ENCODE measurements around the gene INSC. TPM values are rescaled to one million over a fixed set of nuclear protein-coding genes. Genes with fewer than 3 reads are reported as not detected.

Gene INSC
- total RNA-seq, 1 experiment from 2014 or later: 1.0 TPM

GRCh38 chr11:15145615-15146014 lies 30.9 kb downstream of the INSC start:
- Histone ChIP-seq H3K36me3 (ENCODE audit: insufficient read depth, low read length, poor library complexity, severe bottlenecking) (no peaks in the 10 kb centered on the region), H3K4me1 (ENCODE audit: insufficient read depth, low read length, poor library complexity, severe bottlenecking) (no peaks in the 10 kb centered on the region), H3K9me3 (ENCODE audit: low read depth, low read length, poor library complexity, severe bottlenecking) (no peaks in the 10 kb centered on the region), H3K27ac (ENCODE audit: low read depth, low read length, poor library complexity, severe bottlenecking) (no peak overlapping the region), H3K27me3 (replicated peaks; ENCODE audit: insufficient read depth, low read depth, low read length, poor library complexity) (no peaks in the 10 kb centered on the region), H3K4me3 (ENCODE audit: low read depth, low read length, poor library complexity, severe bottlenecking) (no peak overlapping the region)
- CTCF ChIA-PET: no interaction called here
- no TSS peak for BruUV-seq (replicated peaks)
- no peak for TF ChIP-seq EZH2 (IDR thresholded peaks at IDR 0.05; ENCODE audit: borderline replicate concordance, low read depth, low read length, poor library complexity, severe bottlenecking)
- no peak for TF ChIP-seq CTCF (conservative IDR thresholded peaks at IDR 0.05; ENCODE audit: low read depth, low read length)
- intact Hi-C loops (cut with micrococcal nuclease; ENCODE audit: unreplicated experiment): no loop called here
- POLR2A ChIA-PET (ENCODE audit: low non-redundant PET): no interaction called here
- DNase-seq (ENCODE audit: low spot score): no peak

- H3K4me1 ChIP-seq (ENCODE audit: insufficient read depth, low read length, poor library complexity, severe bottlenecking): no peaks in the 10 kb centered on the region
- no peaks in the 10 kb centered on the region for H3K36me3 ChIP-seq (ENCODE audit: insufficient read depth, low read length, poor library complexity, severe bottlenecking)
- POLR2A ChIA-PET (ENCODE audit: low non-redundant PET): no interaction called here
- CTCF ChIA-PET: interaction anchor here (0.6 kb wide), 1 partner anchor 46 kb away, joined by 3 read pairs; no protein-coding TSS in a partner anchor
- no peaks in the 10 kb centered on the region for H3K27me3 ChIP-seq (replicated peaks; ENCODE audit: insufficient read depth, low read depth, low read length, poor library complexity)
- H3K9me3 ChIP-seq (ENCODE audit: low read depth, low read length, poor library complexity, severe bottlenecking): no peaks in the 10 kb centered on the region
- no peak overlapping the region for H3K4me3 ChIP-seq (ENCODE audit: low read depth, low read length, poor library complexity, severe bottlenecking)
- no peak for DNase-seq (ENCODE audit: low spot score)
- no peak for TF ChIP-seq CTCF (conservative IDR thresholded peaks at IDR 0.05; ENCODE audit: low read depth, low read length)
- no peak for TF ChIP-seq EZH2 (IDR thresholded peaks at IDR 0.05; ENCODE audit: borderline replicate concordance, low read depth, low read length, poor library complexity, severe bottlenecking)
- no TSS peak for BruUV-seq (replicated peaks)
- intact Hi-C loops (cut with micrococcal nuclease; ENCODE audit: unreplicated experiment): no loop called here
- no peak overlapping the region for H3K27ac ChIP-seq (ENCODE audit: low read depth, low read length, poor library complexity, severe bottlenecking)
These were observed 31.7 kb downstream of the INSC start for GRCh38 chr11:15146271-15147003.

GRCh38 chr11:15148169-15148568 lies 33.4 kb downstream of the INSC start:
- BruUV-seq (replicated peaks): no TSS peak
- ChIA-PET POLR2A (ENCODE audit: low non-redundant PET) (no interaction called here), CTCF (no interaction called here)
- no peaks in the 10 kb centered on the region for H3K4me1 ChIP-seq (ENCODE audit: insufficient read depth, low read length, poor library complexity, severe bottlenecking)
- no peaks in the 10 kb centered on the region for H3K27me3 ChIP-seq (replicated peaks; ENCODE audit: insufficient read depth, low read depth, low read length, poor library complexity)
- no peak overlapping the region for H3K27ac ChIP-seq (ENCODE audit: low read depth, low read length, poor library complexity, severe bottlenecking)
- no peak overlapping the region for H3K4me3 ChIP-seq (ENCODE audit: low read depth, low read length, poor library complexity, severe bottlenecking)
- intact Hi-C loops (cut with micrococcal nuclease; ENCODE audit: unreplicated experiment): no loop called here
- no peak for TF ChIP-seq EZH2 (IDR thresholded peaks at IDR 0.05; ENCODE audit: borderline replicate concordance, low read depth, low read length, poor library complexity, severe bottlenecking)
- TF ChIP-seq CTCF (conservative IDR thresholded peaks at IDR 0.05; ENCODE audit: low read depth, low read length): no peak
- no peak for DNase-seq (ENCODE audit: low spot score)
- H3K9me3 ChIP-seq (ENCODE audit: low read depth, low read length, poor library complexity, severe bottlenecking): no peaks in the 10 kb centered on the region
- H3K36me3 ChIP-seq (ENCODE audit: insufficient read depth, low read length, poor library complexity, severe bottlenecking): no peaks in the 10 kb centered on the region

Measured in A673 (cell line).